ENCODE data around the gene CCM2.
"Not testable (repeated sequence)": the region's sequence is repeated elsewhere in the genome, so short reads cannot be mapped to it uniquely, and the experiment has no call there.

CCM2 gene

DNA sequence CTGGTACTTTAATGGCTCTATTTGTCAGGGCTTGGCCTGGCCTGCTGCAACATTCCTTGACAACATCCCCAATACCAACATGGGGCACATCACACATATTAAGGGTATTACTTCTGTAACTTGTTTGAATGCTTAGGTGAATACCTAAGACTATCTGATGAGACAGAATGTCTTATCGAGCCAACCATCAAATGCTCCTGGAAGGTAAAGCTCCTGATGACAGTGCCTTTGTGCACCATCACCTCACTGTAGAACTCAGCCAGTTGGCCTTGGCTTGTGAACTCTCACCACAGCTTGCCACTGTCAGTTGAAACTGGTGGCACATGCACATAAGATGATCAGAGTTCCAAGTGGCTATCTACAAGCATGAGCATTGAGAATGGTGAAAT, 17.5 kb upstream of the CCM2 start:
- DNase-seq = no peak

- no peak for DNase-seq
These were observed 17.0 kb upstream of the CCM2 start for GRCh38 chr7:44982970-44983369.

DNA sequence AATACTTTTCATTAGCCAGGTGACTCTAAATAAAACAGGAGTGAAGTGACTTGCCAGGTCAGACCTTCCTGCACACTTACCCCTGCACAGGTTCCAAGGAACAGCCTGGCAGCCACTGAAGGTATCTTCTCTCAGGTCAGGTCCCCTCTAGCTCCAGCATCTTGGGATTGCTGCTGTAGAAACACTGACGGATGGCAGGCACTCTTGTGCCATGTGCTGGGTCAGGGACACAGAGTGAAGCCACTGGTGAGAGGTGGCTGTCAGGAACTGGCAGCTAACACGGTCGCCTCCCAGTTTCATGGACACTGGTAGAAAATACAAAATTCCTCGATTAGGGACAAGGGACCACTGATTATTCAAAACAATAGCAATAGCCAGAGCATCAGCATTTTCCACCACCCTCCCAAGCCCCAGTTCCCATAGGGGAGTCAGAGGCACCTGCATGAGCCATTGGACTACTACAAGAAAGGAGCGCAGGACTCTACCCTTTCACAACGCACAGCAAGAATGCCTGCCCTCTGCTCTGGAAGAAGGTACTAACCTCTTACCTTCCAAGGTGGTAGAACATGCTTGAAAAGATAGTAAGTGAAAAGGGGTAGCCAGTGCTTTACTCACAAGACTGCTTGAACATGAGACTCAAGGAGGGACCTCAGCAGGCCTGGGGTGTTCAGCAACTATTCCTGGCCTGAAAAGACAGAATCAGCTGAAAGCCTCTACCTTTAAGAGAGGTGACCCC, 16.1 kb upstream of the CCM2 start:
- no peak for DNase-seq

DNA sequence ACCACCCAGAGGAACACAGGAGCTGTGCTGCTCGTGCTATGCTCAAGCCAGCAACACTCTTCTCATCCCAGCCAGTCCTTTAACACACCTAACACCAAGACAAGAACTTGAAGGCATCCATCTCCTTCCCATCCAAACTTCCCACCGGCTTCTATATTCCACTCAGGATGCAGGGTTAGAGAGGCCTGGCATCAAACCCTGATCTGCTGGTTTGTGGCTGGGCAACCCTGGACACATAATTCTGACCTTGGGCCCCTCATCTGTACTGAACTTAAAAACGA, 15.6 kb upstream of the CCM2 start:
- DNase-seq = no peak

DNA sequence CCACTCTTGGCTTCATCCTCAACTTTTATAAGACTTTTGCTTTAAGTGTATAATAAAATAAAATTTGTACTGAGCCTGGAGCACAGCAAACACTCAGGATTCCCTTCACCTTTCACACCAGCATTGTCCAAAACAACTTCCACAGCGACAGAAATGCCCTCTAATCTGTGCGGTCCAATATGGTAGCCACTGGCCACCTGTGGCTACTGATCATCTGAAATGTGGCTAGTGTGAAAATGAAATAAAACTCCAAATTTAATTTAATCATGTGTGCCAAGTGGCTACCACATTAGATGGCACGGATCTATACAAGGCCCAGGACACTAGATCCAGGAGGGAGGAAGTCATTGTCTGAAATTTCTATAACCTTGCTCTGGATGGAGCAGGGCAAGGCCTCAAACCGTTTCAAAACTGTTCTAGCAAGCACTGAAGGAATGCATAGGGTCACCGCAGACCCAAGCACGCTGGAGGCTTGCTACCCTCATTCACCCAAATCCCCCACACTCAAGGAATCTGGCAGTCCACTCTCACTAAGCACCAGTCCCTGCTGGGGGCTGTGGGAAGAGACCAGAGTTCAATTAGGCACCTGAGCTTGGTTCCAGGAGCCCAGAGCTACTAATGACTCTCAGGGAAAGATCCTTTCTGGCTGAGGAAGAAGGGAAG, 14.8 kb upstream of the CCM2 start:
- DNase-seq = no peak

- DNase-seq = no peak
These were observed 14.1 kb upstream of the CCM2 start for GRCh38 chr7:44985900-44986217.

GRCh38 chr7:44986218-44987053, 13.6 kb upstream of the CCM2 start:
- peak; percentile 82 to 97 (median 92) for DNase-seq

DNA sequence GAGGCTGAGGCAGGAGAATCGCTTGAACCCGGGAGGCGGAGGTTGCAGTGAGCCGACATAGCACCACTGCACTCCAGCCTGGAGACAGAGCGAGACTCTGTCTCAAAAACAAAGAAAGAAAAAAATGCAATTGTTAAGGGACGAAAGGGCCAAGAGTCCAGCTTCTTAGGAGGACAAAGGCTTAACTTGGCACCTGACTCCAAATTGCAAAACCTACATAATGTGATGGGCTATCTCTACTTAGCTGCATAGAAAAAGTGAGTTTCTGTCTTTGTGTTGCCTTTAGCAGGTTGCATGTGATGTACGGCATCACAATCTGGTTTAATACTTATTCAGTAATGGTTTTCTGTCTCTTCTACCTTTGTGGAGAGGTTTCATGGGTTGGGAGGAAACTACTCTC, 12.5 kb upstream of the CCM2 start:
- no peak for DNase-seq

- no peak for DNase-seq
These were observed 12.0 kb upstream of the CCM2 start for GRCh38 chr7:44987996-44988395.

- no peak for DNase-seq
These were observed 11.3 kb upstream of the CCM2 start for GRCh38 chr7:44988701-44989100.

GRCh38 chr7:44989132-44989531, 10.9 kb upstream of the CCM2 start:
- DNase-seq = no peak

- DNase-seq = no peak
These were observed 9.6 kb upstream of the CCM2 start for GRCh38 chr7:44990109-44991023.

DNA sequence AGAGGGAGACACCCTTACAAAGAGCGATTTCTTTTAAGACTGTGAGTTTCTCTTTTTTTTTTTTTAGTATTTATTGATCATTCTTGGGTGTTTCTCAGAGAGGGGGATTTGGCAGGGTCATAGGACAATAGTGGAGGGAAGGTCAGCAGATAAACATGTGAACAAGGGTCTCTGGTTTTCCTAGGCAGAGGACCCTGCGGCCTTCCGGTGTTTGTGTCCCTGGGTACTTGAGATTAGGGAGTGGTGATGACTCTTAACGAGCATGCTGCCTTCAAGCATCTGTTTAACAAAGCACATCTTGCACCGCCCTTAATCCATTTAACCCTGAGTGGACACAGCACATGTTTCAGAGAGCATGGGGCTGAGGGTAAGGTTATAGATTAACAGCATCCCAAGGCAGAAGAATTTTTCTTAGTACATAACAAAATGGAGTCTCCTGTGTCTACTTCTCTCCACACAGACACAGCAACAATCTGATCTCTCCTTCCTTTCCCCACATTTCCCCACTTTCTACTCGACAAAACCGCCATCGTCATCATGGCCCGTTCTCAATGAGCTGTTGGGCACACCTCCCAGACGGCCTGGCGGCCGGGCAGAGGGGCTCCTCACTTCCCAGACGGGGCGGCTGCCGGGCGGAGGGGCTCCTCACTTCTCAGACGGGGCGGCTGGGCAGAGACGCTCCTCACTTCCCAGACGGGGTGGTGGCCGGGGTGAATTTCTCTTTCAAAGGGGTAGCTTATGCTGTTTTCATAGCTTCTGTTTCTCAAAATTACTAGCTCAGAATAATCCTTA, 7.8 kb upstream of the CCM2 start:
- not testable (repeated sequence) for DNase-seq

DNA sequence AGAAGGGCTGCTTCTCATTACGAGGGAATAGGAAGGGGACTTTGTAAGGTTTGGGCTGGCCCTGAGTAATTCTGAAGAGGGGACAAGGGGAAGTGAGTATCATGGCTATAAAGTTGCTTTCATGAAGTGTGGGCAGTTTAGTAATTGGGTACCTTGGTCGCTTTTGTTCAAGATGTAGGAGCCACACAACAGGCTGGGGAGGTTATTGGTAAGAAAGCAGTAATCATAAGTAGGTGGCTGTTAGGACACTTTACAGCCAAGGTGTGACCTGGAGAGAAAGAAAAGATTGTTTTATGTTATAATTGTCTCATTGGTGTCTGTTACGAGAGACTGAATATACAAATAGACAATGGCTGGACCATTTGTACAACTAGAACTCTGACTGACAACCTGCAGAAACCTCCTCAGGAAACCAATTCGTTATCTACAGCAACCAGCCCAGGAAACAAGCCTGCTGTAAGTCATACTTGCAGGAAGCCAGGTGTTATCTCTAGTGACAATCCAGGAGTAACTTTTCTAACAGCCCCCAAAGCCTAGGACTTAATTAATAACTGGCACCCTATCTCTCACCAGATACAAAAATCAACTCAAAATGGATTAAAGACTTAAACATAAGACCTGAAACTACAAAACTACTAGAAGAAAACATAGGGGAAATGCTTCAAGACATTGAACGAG, 5.0 kb upstream of the CCM2 start:
- peak in 1 of 5 donors; percentile 44 for DNase-seq

DNA sequence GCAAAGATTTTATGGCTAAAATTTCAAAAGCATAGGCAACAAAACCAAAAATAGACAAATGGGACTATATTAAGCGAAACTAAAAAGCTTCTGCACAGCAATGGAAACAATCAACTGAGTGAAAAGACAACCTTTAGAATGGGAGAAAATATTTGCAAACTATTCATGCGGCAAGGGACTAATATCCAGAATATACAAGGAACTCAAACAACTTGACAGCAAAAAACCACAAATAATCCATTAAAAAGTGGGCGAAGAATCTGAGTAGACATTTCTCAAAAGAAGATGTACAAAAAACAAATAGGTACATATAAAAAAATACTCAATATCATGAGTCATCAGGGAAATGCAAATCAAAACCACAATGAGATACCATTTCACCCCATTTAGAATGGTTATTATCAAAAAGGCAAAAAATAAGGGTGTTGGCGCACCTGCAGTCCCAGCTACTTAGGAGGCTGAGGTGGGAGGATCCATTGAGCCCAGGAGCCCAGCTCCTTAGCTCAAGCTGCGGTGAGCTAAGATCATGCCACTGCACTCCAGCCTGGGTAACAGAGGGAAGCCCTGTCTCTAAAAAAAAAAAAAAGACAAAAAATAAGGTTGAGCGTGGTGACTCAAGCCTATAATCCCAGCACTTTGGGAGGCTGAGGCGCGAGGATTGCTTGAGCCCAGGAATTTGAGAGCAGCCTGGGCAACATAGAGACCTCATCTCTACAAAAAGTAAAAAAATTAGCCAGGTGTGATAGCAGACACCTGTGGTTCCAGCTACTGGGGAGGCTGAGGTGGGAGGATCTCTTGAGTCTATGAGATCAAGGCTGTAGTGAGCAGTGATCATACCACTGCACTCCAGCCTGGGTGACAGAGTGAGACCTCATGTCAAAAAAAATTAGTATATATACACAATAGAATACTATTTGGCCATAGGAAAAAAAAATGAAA, 4.2 kb upstream of the CCM2 start:
- no peak for DNase-seq

GRCh38 chr7:44998153-44998871, 1.7 kb upstream of the CCM2 start:
- no peak for DNase-seq

GRCh38 chr7:44999245-45000092, 532 bp upstream of the CCM2 start:
- peak; percentile 98 to 100 (median 99) for DNase-seq

GRCh38 chr7:45001138-45001694, 1.2 kb downstream of the CCM2 start:
- peak in 4 of 5 donors; percentile 49 to 60 (median 58) for DNase-seq

All from T-helper 1 cell (primary cell).